ENCODE measurements around the gene ZNF846.

GRCh38 chr19:9789066-9789465 is 20.5 kb upstream of the ZNF846 start:
- TF ChIP-seq CTCF (conservative IDR thresholded peaks at IDR 0.05; ENCODE audit: low read depth, low read length) (no peak), EZH2 (IDR thresholded peaks at IDR 0.05; ENCODE audit: borderline replicate concordance, low read depth, low read length, poor library complexity, severe bottlenecking) (no peak)

Data from A673 (cell line).